ENCODE results near the gene CNIH2.
A peak's percentile ranks its signal among the peaks of the same experiment; 100 is the strongest.
"Not testable (repeated sequence)": the region's sequence is repeated elsewhere in the genome, so short reads cannot be mapped to it uniquely, and the experiment has no call there.

Gene CNIH2

GRCh38 chr11:66291303-66291705 is 13.3 kb downstream of the CNIH2 start:
- DNase-seq (ENCODE audit: low spot score): no peak
- FAIRE-seq: no peak

- DNase-seq (ENCODE audit: low spot score): no peak
- no peak for FAIRE-seq
Measured at GRCh38 chr11:66291706-66292542, 13.9 kb downstream of the CNIH2 start, which contains the start of gene TMEM151A. Gene TMEM151A (plus strand): TSS chr11:66291894. CDS start chr11:66292014, 120 bp downstream.

- no peak for DNase-seq (ENCODE audit: low spot score)
- no peak for FAIRE-seq
Measured at GRCh38 chr11:66292543-66293332, 14.8 kb downstream of the CNIH2 start.

GRCh38 chr11:66293352-66293751 is 15.4 kb downstream of the CNIH2 start:
- DNase-seq (ENCODE audit: low spot score) (no peak), FAIRE-seq (no peak)

- FAIRE-seq (no peak), DNase-seq (ENCODE audit: low spot score) (no peak)
Measured at GRCh38 chr11:66293777-66294625, 16.0 kb downstream of the CNIH2 start.

GRCh38 chr11:66294626-66295620 is 16.9 kb downstream of the CNIH2 start:
- no peak for FAIRE-seq

GRCh38 chr11:66297610-66298009 is 19.6 kb downstream of the CNIH2 start:
- DNase-seq (ENCODE audit: low spot score): no peak
- FAIRE-seq: no peak

More at GRCh38 chr11:66294626-66295620, 16.9 kb downstream of the CNIH2 start:
- no peak for DNase-seq (ENCODE audit: low spot score)

- FAIRE-seq (no peak), DNase-seq (ENCODE audit: low spot score) (no peak)
Measured at GRCh38 chr11:66299186-66299585, 21.2 kb downstream of the CNIH2 start.

- no peak for DNase-seq (ENCODE audit: low spot score)
- no peak for FAIRE-seq
Measured at GRCh38 chr11:66302656-66303055, 24.7 kb downstream of the CNIH2 start.

GRCh38 chr11:66309475-66309874 is 31.5 kb downstream of the CNIH2 start:
- DNase-seq (ENCODE audit: low spot score): no peak
- FAIRE-seq: no peak

- DNase-seq (ENCODE audit: low spot score) (no peak), FAIRE-seq (no peak)
Measured at GRCh38 chr11:66310324-66310723, 32.3 kb downstream of the CNIH2 start.

GRCh38 chr11:66310803-66311440 is 32.9 kb downstream of the CNIH2 start:
- not testable (repeated sequence) for FAIRE-seq; DNase-seq (ENCODE audit: low spot score)

- no peak for FAIRE-seq
- DNase-seq (ENCODE audit: low spot score): no peak
Measured at GRCh38 chr11:66311470-66311964, 33.5 kb downstream of the CNIH2 start.

- FAIRE-seq (peak; percentile 28), DNase-seq (ENCODE audit: low spot score) (peak; percentile 65)
Measured at GRCh38 chr11:66311965-66312548, 34.1 kb downstream of the CNIH2 start.

- DNase-seq (ENCODE audit: low spot score): peak; percentile 94
- peak; percentile 66 for FAIRE-seq
Measured at GRCh38 chr11:66312549-66313320, 34.8 kb downstream of the CNIH2 start.

- DNase-seq (ENCODE audit: low spot score): no peak
- FAIRE-seq: no peak
Measured at GRCh38 chr11:66313321-66314185, 35.6 kb downstream of the CNIH2 start.

- no peak for FAIRE-seq
Measured at GRCh38 chr11:66314186-66314501, 36.2 kb downstream of the CNIH2 start.

More at GRCh38 chr11:66314186-66314501, 36.2 kb downstream of the CNIH2 start:
- DNase-seq (ENCODE audit: low spot score): no peak

Measured in RCC 7860 (cell line).